Stimulated activated CD4-positive, alpha-beta T cell treated with anti-CD3 and anti-CD28 coated beads, TNF-alpha, amount 100 ng/mL, for 4 hours (primary cell): ENCODE data around the gene CBL.

Experiments used
- DNase-seq, 3 experiments: peaks; one replicate each; pipeline ENCODE4 v3.0.0-alpha.2; 2020; ENCODE audit warnings: low read depth in 3 of 3

The CBL gene

GRCh38 chr11:119346605-119347004, 140.5 kb downstream of the CBL start, which contains the start of gene MFRP:
Gene MFRP, minus strand, starts transcription at chr11:119346705. Its CDS starts 192 bp downstream, at chr11:119346513.
- DNase-seq: no peak

- DNase-seq: no peak
Measured at GRCh38 chr11:119347242-119347641, 141.1 kb downstream of the CBL start.

GRCh38 chr11:119347940-119348605, 141.9 kb downstream of the CBL start:
- no peak for DNase-seq

GRCh38 chr11:119350302-119350701, 144.2 kb downstream of the CBL start:
- DNase-seq: no peak

GRCh38 chr11:119351232-119351631, 145.1 kb downstream of the CBL start:
- DNase-seq: no peak

GRCh38 chr11:119352857-119353260, 146.7 kb downstream of the CBL start:
- no peak for DNase-seq

GRCh38 chr11:119355091-119355843, 149.1 kb downstream of the CBL start:
- no peak for DNase-seq

GRCh38 chr11:119356349-119357031, 150.4 kb downstream of the CBL start:
- DNase-seq: peak; percentile 42 to 59 (median 54)

- no peak for DNase-seq
Measured at GRCh38 chr11:119357074-119357473, 150.9 kb downstream of the CBL start.
